KOPT-K1 (cell line): ENCODE results near the gene LOX.

Experiments used
- H3K27ac ChIP-seq: fragments of 200-600 bp; sonication (generic); 2 replicates; pipeline ENCODE4 v1.5.1; 2016; ENCODE audit warnings: antibody characterized with exemption, mild to moderate bottlenecking, low read depth, low read length; ENCODE audit not compliant: poor library complexity, severe bottlenecking
- H3K36me3 ChIP-seq: fragments of 200-600 bp; sonication (generic); 2 replicates; pipeline ENCODE4 v1.5.1; 2017; ENCODE audit warnings: antibody characterized with exemption, mild to moderate bottlenecking, low read length, moderate library complexity; ENCODE audit not compliant: insufficient read depth
- H3K9me3 ChIP-seq: fragments of 200-600 bp; sonication (generic); 2 replicates; pipeline ENCODE4 v1.5.1; 2017; ENCODE audit warnings: antibody characterized with exemption, low read length, mild to moderate bottlenecking; ENCODE audit not compliant: insufficient read depth, poor library complexity, severe bottlenecking

The LOX gene, protein sequence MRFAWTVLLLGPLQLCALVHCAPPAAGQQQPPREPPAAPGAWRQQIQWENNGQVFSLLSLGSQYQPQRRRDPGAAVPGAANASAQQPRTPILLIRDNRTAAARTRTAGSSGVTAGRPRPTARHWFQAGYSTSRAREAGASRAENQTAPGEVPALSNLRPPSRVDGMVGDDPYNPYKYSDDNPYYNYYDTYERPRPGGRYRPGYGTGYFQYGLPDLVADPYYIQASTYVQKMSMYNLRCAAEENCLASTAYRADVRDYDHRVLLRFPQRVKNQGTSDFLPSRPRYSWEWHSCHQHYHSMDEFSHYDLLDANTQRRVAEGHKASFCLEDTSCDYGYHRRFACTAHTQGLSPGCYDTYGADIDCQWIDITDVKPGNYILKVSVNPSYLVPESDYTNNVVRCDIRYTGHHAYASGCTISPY

DNA sequence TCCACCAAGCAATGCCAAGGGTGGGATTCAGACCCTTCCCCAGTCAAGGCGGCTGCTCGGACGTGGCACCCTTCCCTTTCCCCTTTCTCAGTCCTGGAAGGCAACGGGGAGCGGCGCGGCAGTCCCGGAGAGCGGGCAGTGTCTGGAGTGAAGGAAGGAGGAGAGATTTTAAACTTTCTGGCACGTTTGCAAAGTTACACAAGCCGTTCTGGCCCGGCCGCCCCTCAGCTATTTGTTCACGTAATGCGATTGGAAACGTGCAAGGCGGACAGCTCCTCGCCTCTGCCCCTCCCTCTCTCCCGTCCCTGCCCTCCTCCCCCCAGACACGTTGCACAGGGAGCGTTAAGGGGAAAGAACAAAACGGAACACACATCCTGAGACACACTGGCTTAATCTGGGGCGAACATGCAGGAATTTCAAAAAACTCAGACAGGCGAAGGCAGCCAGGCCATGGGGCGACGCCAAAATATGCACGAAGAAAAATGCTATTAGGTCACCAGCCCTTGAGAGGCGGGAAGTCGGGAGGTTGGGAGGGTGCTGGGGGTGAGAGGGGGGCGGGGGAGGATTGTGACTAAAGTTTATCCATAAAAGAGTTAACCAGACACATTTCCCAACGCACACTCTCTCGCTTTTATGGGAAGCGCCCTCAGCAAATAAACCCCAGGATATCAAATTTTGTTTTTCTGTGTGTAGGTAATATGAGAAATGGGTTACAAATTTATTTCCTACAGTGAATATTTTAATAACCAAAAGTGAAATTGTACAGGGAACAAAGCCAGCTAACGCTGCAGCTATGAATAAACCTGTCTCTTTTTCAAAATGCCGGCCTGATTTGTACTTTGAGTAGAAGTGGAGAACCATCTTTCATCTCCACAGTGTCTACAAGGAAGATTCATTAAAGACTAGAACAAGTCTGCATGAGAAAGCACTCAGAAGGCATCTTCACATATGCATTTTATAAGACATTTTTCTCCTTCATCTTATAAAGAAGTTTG, at the start of gene LOX:
LOX (minus strand) TSS at position 144 of the 995 bp plus-strand sequence. CDS start 274 bp downstream, outside the sequence.
- H3K9me3 ChIP-seq = peaks cover 10% of the 10 kb centered on the region
- H3K36me3 ChIP-seq = no peaks in the 10 kb centered on the region
- no peak within 1 kb of the TSS for H3K27ac ChIP-seq

DNA sequence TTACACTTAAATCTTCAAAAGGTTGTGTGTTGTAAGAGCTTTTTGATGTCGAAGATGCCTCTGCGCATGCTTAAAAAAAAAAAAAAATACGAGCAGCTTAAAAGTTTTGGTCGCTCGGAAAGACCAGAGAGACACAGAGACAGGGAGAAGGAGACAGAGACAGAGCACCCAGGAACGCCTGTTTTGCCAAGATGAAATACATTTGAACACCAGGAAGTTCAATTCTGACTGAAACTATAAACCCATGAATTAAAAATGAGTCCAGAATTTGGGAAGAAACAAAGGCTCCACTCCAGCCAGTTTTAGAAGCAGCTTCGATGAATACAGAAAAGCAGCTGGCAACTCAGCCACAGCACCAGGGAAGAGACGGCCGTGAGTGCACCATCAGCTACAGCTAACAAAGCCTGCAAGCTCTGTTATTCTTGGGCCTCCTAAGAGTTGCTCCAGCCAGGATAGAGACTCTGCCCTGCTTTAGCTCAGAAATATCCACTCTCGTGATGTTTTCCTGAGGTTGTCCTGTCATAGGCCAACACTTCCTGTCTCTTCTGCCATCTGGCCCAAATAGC, 48.8 kb upstream of the LOX start:
- H3K36me3 ChIP-seq = no peaks in the 10 kb centered on the region
- H3K27ac ChIP-seq = no peak overlapping the region
- H3K9me3 ChIP-seq = no peaks in the 10 kb centered on the region

DNA sequence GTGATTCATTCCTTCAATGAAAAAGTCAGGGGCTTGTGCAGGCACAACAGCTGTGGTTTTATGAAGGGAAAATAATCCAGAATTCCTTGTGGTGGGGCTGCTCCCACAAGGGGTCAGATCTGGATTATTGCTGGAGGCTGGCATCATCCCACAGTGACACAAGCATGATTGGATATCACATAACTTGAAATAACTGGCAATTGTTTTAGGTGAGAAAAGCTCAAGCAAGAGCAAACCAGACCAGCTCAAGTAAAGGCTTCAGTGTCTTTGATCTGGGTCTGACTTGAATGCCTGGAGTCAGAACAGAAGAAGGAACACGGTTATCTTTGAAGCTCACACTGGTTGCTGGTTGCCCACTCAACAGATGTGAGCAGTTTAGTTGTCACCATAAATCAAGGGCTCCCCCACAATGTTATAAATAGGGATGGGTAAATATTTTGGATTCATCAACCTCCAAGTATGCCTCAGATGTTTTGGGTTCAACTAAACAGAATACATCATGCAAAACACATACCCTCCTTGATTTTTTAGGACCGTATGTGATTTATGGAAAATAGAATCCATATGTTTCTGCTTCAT, 48.2 kb upstream of the LOX start:
- Histone ChIP-seq H3K36me3 (no peaks in the 10 kb centered on the region), H3K9me3 (no peaks in the 10 kb centered on the region), H3K27ac (no peak overlapping the region)

DNA sequence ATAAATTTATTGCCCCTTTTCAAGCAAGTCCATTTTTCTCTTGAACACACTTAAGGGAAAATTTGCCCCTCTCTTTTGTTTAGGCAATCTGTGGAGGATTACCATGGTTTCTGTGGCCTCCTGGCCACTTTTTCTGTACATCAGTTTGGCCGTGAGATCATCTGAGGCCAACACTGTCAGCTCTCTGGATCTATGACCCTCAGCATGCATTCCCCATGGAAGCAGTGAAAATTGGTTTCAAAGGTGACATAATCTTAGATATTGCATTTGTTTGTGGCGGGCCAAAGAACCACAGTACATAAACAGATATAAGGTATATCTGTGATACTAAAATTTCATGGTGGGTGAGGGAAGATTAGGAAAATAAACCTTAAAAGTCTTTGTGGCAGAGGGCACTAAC, 46.7 kb upstream of the LOX start:
- Histone ChIP-seq H3K9me3 (no peaks in the 10 kb centered on the region), H3K36me3 (no peaks in the 10 kb centered on the region), H3K27ac (no peak overlapping the region)

DNA sequence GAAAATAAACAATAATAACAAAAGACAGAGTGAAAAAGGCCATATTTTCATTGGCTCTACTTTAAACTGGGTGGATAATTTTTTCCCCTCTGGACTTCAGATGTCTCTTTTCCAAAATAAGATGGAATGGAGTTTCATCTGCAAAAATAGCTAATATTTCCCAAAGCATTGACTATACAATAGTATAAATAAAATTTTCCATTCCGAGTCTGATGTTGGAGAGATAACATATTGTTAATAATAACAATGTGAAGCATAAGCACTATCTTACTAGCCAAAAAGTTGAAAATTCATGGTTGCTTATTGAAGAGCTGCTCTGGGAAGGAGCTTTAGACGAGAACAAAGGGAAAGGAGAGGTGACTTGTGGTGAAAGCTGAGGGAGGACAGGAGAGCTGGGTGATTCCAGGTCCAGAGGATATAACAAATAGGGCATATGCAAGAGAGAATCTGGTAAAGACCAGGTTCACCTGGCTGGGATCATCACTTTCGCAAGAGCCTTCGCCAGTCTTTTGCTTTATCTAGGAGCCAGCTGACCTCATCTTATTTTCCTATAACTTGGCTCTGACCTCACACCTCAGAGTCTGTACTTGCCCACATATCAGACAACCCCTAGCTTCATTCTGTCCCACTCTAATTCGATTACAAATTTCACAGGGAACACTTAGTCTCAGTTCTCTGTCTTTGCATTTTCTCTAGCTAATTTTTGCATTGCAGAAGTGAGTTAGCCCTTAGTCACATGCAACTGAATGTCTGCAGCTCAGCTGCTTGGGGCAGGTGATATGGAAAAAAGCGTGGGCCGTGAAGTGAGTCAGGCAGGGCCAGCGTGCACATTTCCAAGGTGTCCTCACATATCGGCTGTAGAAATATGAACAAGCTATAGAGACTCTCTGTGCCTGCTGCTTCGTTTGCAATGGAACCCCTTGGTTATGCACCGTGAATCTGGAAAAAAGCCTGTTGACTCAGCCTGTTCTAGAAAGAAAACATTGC, 43.7 kb upstream of the LOX start:
- Histone ChIP-seq H3K9me3 (no peaks in the 10 kb centered on the region), H3K36me3 (no peaks in the 10 kb centered on the region), H3K27ac (no peak overlapping the region)

DNA sequence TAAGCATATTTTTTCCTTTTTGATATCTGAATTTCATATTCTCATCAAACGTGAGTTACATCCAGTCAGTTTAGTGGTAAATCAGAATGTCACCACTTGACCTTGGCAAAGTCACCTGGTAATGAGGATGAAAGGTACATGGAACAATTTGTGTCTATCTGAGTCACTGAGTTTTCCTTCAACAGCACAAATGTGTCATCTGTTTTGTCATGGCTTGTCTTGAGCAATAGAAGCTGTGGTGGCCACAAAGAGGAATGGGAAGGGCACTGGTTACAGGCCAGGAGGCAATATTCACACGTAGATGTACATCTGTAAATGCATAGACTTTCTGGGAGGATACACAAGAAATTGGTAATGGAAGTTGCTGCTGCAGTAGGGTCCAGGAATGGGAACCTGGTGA, 42.9 kb upstream of the LOX start:
- Histone ChIP-seq H3K27ac (no peak overlapping the region), H3K9me3 (no peaks in the 10 kb centered on the region), H3K36me3 (no peaks in the 10 kb centered on the region)

DNA sequence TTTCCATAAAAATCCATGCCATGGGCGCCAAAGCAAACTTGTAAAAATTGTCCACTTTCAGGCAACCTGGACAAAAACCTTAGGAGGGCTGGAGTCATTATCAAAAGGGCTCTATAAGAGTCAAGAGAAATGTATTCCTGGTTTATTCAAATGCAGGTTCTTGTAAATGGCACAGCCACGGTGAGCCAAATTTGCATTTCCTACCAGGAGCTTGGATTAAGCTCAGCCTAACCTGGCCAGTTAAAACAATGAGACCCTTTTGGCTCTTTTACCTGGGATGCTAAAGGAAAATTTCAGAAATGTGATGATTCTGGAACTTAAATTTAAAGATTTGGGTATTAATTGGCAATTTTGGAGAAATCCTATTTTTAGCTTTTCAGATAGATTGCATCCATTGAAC, 42.4 kb upstream of the LOX start:
- Histone ChIP-seq H3K9me3 (no peaks in the 10 kb centered on the region), H3K27ac (no peak overlapping the region), H3K36me3 (no peaks in the 10 kb centered on the region)

DNA sequence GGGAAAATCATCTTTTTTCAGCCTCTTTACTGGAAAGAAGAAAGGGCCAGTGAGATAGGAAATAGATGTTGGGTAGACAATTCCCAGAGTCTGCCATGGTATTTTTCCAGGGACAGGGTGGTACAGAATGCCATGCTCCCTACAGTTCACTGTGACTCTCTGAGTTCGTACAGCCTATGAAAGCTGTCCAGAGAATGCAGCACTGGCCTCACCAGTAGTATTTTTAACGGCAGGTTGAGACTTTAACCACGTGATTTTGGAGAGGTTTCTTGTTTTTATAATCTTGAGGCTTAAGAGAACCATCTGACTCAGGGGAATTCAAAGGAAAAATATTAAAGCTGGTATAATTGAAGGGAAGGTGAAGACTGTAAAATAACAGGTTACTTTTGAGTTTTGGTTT, 41.1 kb upstream of the LOX start:
- H3K27ac ChIP-seq = no peak overlapping the region
- H3K9me3 ChIP-seq = no peaks in the 10 kb centered on the region
- H3K36me3 ChIP-seq = no peaks in the 10 kb centered on the region

DNA sequence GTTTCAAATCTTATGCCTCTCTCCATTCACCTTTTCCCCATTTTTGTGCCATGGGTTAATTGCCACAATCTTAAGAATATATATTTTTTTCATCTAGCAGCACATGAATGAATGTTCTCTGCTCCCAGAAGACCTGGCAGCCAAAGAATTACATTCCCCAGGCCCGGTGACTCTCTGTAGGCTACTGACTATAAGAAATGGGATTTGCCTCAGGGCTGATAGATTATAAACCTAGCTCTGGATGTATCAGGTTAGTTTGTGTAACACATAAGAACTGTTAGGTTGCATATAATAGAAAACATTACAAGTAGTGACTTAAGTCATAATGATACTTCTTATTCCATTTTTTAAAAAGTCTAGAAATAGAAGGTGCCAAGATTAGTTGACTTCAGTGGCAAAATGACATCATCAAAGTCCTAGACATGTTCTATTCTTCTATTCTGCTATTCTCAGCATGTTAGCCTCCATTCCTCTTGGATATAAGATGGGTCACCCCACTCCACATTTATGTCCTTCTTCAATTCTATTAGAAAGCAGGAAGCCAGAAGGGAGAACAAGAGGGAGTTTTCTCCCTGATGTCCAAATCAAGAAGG, 40.4 kb upstream of the LOX start:
- no peaks in the 10 kb centered on the region for H3K9me3 ChIP-seq
- H3K27ac ChIP-seq = no peak overlapping the region
- no peaks in the 10 kb centered on the region for H3K36me3 ChIP-seq

DNA sequence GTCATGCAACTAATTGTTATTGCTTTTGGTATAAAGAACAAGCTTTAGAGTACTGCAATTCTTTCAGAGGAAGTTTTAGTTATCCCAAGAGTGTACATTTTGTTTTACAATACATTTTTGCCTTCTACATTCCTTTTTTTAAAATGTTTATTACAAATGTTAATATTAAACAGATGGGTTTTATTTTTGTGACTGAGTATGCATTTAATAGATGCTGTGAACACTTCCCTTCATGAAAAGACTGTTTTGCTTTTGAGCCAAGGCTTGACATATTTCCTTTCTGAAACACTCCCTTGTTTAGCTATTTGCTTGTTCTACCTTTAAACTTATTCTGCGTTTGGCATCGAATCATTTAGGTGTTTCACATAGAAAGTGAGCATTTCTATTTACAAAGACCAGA, 36.4 kb upstream of the LOX start:
- Histone ChIP-seq H3K27ac (no peak overlapping the region), H3K9me3 (no peaks in the 10 kb centered on the region), H3K36me3 (no peaks in the 10 kb centered on the region)

DNA sequence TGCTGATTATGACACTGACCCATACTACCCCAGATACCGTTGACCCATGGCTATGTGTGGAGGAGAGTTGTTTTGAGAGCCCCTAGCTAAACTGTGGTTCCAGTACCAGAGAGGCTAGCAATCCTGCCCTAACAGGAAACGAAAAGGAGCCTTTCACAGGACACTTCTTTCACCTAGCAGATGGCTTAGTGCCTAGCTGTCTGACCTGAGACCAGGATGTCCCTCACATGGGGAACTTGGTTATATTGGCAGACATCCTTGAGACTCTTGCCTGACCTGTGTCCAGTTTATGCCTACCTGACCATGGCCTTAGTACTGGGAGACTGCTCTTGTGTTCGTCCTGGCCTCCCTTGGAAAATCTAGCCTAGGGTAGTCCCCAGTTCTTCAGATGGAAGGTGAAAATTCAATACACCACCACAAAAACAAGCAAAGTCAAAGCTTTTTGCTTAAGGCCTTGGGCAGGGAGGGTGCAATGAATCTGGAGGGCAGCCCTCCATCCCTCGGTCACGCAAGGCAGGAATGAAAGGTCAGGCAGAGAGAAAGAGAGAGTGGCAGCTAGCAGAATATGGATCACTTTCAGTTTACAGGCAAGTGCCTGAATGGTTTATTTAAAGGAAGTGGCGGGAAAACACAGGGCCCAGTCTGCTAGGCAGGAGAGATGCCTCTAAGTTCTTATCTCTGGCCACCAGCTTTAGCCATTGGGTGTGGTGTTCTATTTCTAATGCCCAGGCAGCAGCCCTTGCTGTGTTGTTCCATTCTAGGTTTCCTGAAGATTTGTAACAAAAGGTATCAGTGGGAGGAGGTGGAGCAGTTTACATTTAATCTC, 34.9 kb upstream of the LOX start:
- no peaks in the 10 kb centered on the region for H3K36me3 ChIP-seq
- H3K27ac ChIP-seq = no peak overlapping the region
- H3K9me3 ChIP-seq = no peaks in the 10 kb centered on the region

DNA sequence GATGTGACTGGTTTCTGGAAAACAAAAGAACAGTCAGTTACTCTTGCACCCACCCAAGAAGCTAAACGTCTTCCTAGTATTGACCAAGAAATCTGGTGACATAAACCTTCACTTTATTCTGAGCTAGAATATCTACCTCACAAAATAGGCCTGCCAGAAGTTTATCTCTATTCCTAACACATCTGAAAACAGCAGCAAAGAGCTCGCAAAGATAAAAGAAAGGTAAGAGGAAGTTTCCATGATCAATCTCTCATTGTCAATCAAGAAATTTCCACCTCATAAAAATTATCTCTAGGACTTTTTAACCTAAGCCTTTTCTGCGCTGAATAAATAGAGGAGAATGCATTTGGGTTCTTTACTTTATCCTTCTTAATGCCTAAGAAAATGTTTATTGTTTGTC, 34.0 kb upstream of the LOX start:
- H3K36me3 ChIP-seq = no peaks in the 10 kb centered on the region
- no peaks in the 10 kb centered on the region for H3K9me3 ChIP-seq
- no peak overlapping the region for H3K27ac ChIP-seq

DNA sequence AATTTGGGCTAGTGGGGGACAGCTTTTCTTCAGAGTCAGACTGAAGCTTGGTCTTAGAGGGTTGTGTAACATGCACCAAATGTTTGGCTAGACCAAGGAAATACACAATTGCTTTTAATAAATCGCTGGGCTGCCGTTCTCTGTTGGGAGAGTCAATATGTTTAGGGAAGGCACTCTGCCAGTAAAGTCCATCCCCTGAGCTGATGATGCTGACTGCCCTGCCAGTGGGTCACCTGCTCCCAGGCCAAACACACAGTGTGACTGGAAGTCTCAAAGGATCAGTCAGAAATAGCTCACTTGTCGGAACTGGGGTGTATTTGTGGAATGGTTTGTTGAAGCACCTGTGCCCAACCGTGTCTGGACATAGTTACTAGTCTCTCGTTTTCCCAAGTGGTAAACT, 33.4 kb upstream of the LOX start:
- no peaks in the 10 kb centered on the region for H3K9me3 ChIP-seq
- H3K36me3 ChIP-seq = no peaks in the 10 kb centered on the region
- H3K27ac ChIP-seq = no peak overlapping the region
